WERI-Rb-1 (cell line): ENCODE results near the gene SYCE3.

Experiments used
- DNase-seq: peaks from one replicate; pipeline ENCODE4 v3.0.0-alpha.2; 2020
- H3K27ac ChIP-seq: fragments of 250-450 bp; sonication (Bioruptor Pico); 2 replicates; pipeline ENCODE4 v1.5.1; 2020; ENCODE audit warnings: mild to moderate bottlenecking, moderate library complexity
- H3K27me3 ChIP-seq: fragments of 250-450 bp; sonication (Bioruptor Pico); 2 replicates; pipeline ENCODE4 v1.5.1; 2021; ENCODE audit warnings: mild to moderate bottlenecking, low read depth, moderate library complexity; ENCODE audit not compliant: insufficient read depth, severe bottlenecking
- H3K36me3 ChIP-seq: fragments of 250-450 bp; sonication (Bioruptor Pico); 2 replicates; pipeline ENCODE4 v1.5.1; 2020; ENCODE audit warnings: mild to moderate bottlenecking, moderate library complexity
- H3K4me3 ChIP-seq: 2 replicates; pipeline ENCODE4 v1.5.1; 2011; ENCODE audit warnings: low read depth, mild to moderate bottlenecking, control low read depth, low read length
- H3K9me3 ChIP-seq: fragments of 250-450 bp; sonication (Bioruptor Pico); 2 replicates; pipeline ENCODE4 v1.5.1; 2021; ENCODE audit warnings: mild to moderate bottlenecking, moderate library complexity; ENCODE audit not compliant: severe bottlenecking
- TF ChIP-seq, protein P1 (sequence below): IDR thresholded peaks from 2 replicates; pipeline ENCODE4 v1.5.1; 2011; ENCODE audit warnings: low read depth, mild to moderate bottlenecking, control low read depth, inconsistent platforms, low read length

The SYCE3 gene

GRCh38 chr22:50548040-50548920 lies 14.4 kb downstream of the SYCE3 start:
- no peaks in the 10 kb centered on the region for H3K36me3 ChIP-seq
- no peak for DNase-seq
- H3K27ac ChIP-seq: no peak overlapping the region
- no peaks in the 10 kb centered on the region for H3K9me3 ChIP-seq
- no peak overlapping the region for H3K4me3 ChIP-seq
- H3K27me3 ChIP-seq: no peaks in the 10 kb centered on the region
- TF ChIP-seq, protein P1, sequence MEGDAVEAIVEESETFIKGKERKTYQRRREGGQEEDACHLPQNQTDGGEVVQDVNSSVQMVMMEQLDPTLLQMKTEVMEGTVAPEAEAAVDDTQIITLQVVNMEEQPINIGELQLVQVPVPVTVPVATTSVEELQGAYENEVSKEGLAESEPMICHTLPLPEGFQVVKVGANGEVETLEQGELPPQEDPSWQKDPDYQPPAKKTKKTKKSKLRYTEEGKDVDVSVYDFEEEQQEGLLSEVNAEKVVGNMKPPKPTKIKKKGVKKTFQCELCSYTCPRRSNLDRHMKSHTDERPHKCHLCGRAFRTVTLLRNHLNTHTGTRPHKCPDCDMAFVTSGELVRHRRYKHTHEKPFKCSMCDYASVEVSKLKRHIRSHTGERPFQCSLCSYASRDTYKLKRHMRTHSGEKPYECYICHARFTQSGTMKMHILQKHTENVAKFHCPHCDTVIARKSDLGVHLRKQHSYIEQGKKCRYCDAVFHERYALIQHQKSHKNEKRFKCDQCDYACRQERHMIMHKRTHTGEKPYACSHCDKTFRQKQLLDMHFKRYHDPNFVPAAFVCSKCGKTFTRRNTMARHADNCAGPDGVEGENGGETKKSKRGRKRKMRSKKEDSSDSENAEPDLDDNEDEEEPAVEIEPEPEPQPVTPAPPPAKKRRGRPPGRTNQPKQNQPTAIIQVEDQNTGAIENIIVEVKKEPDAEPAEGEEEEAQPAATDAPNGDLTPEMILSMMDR: no peak

DNA sequence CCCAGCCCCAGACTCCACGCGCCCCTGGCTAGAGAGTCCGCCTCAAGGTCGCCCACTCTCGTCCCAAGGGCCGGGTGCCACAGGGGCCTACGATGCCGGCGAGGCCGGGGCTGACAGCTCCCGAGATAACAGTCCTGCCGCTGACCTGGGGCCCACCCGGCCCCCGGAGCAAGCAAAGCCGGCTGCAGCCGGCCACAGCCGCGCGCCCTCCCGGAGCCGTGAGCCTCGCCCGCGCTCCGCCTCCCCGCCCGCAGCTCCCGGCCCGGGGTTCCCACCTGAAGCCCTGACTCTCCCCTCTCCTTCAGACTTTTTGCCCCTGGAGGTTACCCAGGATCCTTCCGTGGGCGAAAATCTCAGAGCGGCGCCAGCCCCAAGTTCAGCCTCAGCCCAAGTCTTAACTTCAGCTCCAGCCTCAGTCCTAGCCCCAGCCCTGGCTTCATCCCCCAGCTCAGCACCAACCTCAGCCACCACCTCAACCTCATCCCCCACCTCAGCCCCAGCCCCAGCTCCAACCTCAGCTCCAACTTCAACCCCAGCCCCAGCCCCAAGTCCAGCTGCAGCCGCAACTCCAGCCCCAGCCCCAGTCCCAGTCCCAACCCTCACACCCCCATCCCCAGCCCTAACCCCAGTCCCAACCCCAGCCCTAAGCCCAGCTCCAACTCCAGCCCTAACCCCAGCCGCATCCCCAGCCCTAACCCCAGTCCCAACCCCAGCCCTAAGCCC lies 15.3 kb downstream of the SYCE3 start:
- Histone ChIP-seq H3K36me3 (no peaks in the 10 kb centered on the region), H3K27ac (no peak overlapping the region), H3K9me3 (no peaks in the 10 kb centered on the region), H3K27me3 (no peaks in the 10 kb centered on the region), H3K4me3 (no peak overlapping the region)
- TF ChIP-seq, protein P1: no peak
- DNase-seq: no peak

DNA sequence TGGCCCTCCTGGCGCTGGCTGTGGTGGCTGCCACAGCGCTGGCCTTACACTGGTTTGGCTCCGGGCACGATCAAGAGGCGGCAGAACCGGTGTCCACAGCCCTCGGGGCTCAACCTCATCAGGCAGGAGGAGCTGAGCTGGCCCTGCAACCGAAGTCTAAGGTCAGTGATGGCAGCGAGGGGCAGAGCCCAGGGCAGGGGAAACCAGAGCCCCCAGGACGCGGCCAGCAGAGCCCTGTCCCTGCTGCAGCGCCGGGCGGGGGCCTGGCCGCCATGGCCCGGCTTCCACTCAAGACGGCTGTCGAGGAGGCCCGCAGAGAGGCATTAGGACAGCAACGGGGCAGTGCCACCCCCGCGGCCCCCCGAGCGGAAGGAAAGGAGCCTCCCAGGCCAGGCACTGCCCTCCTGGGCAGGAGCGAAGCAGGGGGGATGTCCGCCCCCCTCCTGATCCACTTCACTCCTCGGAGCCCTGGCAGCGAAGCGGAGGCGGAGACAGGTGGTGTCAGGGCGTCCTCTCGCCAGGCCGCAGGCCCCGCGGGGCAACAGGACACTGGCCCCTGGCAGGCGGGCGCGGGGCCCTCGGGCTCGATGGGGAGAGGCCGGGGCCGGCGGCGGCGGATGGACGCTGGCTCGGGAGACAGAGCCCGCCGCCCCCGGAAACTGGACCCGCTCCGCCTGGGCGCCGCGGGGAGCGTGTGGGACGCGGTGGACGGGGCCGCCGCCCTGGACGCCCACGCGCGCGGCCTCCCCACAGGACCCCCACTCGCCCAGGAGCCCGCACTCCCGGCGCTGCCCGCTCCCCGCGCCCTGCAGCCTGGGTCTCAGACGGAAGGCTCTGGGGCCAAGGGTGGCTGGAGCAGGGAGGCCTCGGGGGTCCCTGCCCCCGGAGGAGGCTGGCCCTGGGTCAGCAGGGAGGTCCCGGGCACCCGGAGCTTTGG lies 16.1 kb downstream of the SYCE3 start:
- no peak overlapping the region for H3K27ac ChIP-seq
- no peak overlapping the region for H3K4me3 ChIP-seq

DNA sequence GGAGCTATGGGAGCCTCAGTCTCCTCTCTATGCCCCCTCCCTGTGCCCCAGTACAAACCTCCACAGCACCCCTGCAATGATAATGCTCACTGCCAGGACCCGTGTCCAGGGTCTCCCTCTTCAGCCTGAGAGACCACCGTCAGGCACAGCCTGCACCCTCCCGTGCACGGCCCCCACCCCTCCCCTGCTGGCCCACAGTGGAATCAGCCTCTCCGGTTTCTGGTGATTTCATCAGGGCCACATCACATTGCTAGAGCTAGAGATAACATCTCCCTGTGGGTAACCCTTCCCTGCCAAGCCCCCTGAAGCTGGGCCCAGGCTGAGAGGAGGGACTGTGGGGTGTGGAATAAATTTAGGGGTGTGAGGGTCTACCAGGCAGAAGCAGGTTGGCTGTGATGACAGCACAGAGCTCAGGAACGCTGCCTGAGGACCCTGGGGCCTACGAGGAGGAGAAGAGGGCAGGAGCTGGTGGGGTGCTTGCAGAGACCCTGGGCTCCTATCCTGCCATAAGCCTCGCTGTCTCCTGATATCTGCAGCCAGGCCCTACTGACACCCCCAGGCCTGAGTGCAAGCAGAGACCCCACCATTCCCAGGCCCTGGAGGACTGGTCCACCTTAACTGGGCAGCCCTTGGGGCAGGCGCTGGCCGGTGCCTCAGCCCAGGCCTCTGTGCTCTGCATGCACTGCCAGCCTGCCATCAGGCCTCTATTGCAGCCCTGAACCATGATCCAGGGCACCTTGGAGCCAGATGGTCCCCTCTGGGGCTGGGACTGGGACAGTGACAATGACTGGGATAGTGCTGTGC lies 17.0 kb downstream of the SYCE3 start, which contains the start of gene KLHDC7B:
KLHDC7B (plus strand) TSS at position 378 of the 804 bp plus-strand sequence; CDS start at position 723, 345 bp downstream.
- Histone ChIP-seq H3K36me3 (no peaks in the 10 kb centered on the region), H3K27me3 (no peaks in the 10 kb centered on the region), H3K4me3 (no peak within 1 kb of the TSS), H3K9me3 (no peaks in the 10 kb centered on the region), H3K27ac (no peak within 1 kb of the TSS)
- TF ChIP-seq, protein P1: no peak
- DNase-seq: no peak

More for the DNA sequence above, 16.1 kb downstream of the SYCE3 start:
- Histone ChIP-seq H3K27me3 (no peaks in the 10 kb centered on the region), H3K36me3 (no peaks in the 10 kb centered on the region), H3K9me3 (no peaks in the 10 kb centered on the region)
- DNase-seq: no peak
- TF ChIP-seq, protein P1: no peak
